Activated CD4-positive, alpha-beta T cell treated with anti-CD3 and anti-CD28 coated beads for 1 hour (primary cell): ENCODE measurements around the gene IL13RA1.
"Not testable (repeated sequence)": the region's sequence is repeated elsewhere in the genome, so short reads cannot be mapped to it uniquely, and the experiment has no call there.

Source experiments
- DNase-seq: peaks from one replicate; pipeline ENCODE4 v3.0.0-alpha.2; 2020

Gene IL13RA1

GRCh38 chrX:118729042-118729652, 1.7 kb downstream of the IL13RA1 start:
- DNase-seq: no peak

DNA sequence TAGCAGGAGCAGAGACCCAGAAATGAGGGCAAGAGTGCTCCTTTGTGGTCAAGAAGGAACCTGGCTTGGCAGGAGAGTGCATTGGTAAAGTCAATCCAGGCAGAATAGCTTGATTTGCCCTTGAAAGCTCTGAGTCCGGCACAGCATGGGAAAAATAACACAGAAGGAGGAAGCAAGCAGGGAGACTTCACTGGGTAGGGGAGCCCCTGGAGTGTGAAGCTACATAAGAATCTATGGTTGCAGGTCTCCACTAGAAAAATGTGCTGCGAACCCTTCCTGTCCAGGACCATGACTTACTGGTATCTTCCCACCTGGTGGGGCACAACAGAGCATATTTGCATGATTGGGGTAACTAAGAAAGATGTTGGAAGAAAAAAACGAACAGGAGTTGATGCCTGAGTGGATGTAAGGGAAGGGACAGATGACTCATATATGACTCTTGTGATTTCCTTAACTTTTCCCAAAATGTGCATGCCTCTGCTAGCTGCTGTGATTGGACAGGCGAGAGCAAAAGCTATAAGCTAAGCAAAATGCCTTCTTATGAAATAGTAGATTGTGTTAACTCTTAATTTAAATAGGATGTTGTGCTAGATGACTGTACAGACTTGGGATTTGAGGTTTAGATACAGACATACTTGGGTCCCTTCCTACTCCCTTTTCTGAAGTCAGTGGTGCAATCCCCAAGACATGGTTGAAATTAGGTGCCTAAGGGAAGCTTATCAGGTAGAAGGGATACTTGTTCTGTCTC, 3.3 kb downstream of the IL13RA1 start:
- no peak for DNase-seq

DNA sequence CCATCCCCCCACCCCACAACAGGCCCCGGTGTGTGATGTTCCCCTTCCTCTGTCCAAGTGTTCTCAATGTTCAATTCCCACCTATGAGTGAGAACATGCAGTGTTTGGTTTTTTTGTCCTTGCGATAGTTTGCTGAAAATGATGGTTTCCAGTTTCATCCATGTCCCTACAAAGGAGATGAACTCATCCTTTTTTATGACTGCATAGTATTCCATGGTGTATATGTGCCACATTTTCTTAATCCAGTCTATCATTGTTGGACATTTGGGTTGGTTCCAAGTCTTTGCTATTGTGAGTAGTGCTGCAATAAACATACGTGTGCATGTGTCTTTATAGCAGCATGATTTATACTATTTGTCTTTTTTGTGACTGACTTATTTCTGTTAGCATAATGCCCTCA, 5.1 kb downstream of the IL13RA1 start:
- DNase-seq: not testable (repeated sequence)

- no peak for DNase-seq
These were observed 7.5 kb downstream of the IL13RA1 start for GRCh38 chrX:118734909-118735308.

- DNase-seq: no peak
These were observed 9.1 kb downstream of the IL13RA1 start for GRCh38 chrX:118736394-118737010.

DNA sequence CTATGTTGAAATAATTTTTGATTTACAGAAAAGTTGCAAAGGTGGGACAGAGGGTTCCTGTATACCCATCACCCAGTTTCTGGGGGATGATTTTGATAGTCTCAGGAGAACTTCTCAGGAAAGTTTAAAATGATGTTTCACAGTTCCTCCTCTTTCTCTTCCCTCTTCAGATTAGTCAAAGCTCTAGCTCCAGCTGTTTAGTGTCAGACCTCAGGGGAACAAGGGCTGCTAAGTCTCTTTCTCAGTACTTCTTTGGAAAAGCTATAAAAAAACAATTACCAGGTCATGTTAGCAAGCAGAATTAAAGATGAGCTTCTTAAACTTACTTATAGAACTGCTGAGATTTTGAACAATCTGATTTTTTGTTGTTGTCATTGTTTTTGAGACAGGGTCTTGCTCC, 12.2 kb downstream of the IL13RA1 start:
- no peak for DNase-seq

GRCh38 chrX:118740276-118740889, 13.0 kb downstream of the IL13RA1 start:
- DNase-seq: no peak

DNA sequence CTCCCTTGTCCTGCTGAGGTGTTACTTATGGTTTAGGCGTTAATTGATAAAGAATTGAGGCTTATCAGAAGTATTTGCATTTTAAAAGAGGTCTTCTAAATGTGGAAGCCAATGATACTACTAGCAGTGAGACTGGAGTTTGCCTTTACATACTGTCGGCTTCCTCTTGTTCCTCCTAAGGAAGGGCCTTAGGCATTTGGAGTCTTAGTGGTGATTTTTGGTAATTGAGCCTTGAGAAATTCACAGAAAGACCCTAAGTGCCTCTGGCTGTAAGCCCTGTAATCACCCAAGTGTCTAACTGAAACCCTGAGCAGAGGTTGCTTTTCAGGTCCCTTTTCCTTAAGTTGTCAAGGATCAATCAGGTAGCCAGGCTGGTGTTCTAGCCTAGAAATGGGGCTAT, 14.8 kb downstream of the IL13RA1 start:
- DNase-seq: no peak

DNA sequence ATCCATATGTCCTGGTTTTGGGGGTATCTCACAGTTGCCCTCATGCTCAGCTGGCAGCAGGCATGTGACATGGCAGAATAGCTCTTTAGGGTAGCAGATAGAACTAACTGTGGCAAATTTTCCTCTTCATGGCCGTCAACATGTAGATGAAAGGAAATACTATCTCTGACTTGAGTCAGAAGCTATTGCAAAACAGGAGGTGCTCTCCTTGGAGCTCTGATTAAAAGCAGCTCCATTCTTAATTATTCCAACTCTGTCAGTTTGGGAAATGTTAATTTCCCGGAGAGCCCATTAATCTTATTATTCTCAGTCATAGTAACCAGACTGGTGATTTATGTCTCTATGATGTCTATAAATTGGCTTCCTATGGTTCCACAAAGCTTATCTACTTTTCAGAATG, 18.2 kb downstream of the IL13RA1 start:
- DNase-seq: no peak

- no peak for DNase-seq
These were observed 24.8 kb downstream of the IL13RA1 start for GRCh38 chrX:118751950-118752783.

GRCh38 chrX:118755633-118756032, 28.2 kb downstream of the IL13RA1 start:
- DNase-seq: no peak

GRCh38 chrX:118756101-118756500, 28.7 kb downstream of the IL13RA1 start:
- DNase-seq: no peak

GRCh38 chrX:118758511-118758910, 31.1 kb downstream of the IL13RA1 start:
- DNase-seq: no peak

DNA sequence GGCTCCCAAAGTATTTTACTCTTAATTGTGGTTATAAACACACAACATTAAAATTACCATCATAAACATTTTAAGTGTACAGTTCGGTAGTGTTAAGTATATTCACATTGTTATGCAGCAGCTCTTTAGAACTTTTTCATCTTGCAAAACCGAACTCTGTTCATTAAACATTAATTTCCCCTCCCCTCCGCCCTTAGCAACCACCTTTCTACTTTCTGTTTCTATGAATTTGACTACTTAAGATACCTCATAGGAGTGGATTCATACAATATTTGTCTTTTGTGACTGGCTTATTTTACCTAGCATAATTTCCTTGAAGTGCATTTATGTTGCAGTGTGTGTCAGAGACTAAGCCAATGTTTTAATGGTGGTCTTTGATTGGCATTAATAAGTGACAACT, 32.6 kb downstream of the IL13RA1 start:
- no peak for DNase-seq

DNA sequence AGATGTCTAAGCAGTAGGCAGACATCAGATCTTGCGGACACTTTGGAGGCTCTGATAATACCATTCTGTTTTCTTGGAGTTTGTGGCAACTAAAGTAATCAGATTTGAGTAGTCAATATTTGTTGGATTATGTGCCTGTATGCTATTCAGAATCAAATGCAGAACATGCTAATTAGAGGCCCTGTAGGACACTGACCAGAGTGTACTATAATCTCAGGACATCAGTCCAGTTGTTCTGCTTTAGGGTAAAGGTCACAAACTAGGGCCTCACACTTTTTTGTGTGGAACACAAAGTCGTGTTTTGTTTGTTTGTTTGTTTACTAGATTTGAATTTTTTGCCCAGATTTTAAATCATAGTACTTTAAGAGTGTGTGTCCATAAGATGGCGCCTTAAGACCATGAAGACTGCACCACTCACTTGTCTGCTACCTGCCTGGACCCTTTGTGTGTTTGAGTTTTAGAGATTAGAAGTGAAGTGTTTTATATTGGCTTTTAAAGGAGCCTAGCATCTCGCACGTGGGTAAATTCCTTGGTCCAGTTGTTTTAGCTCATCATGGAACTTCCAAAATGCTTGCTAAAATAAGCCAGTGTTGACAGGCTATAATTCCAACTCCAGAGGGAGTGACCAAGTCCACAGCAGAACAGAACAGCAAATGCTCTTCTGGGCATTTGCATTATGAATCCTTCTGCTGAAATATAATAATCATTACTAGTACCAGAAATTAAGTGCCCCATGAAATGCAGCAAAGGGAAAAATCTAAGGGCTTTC, 34.7 kb downstream of the IL13RA1 start:
- DNase-seq: no peak

- no peak for DNase-seq
These were observed 36.1 kb downstream of the IL13RA1 start for GRCh38 chrX:118763489-118763888.

DNA sequence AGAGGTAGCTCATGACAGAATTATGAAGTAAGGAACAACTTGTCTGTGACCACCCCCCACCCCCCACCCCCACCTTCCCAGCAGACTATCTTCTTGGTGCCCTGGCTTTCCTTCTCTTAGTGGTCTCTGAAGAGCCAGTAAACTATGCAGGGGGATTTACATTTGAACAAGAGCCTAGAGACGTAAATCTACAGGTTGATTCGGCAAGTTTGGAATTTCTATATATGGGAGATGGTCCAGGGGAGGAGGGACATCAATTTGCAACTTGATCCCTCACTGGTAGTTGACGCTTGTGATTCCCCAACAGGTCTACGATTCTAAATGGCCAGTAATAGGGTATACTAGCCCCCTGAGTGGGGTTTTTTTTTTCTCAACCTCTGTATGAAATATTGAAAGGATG, 36.7 kb downstream of the IL13RA1 start:
- DNase-seq: no peak

GRCh38 chrX:118770133-118770760, 42.8 kb downstream of the IL13RA1 start:
- no peak for DNase-seq

DNA sequence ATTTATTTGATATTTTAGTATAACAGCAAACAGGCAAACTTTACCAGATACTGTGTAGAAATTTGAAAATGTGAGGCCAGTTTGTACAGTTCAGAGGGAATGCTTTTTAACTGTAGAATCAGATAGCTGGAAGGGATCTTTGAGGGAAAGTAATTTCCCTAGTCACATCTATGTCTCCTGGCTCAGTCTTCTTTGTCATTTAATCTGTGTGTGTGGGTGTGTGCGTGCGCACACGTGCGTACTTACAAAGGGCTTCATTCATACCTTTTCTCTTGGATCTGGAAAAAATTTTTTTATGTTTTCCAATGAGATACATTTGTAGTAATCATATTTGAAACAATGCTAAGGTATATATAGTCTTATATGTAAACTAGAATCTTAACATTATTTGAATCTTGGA, 44.6 kb downstream of the IL13RA1 start:
- DNase-seq: no peak

- no peak for DNase-seq
These were observed 46.4 kb downstream of the IL13RA1 start for GRCh38 chrX:118773782-118774181.

DNA sequence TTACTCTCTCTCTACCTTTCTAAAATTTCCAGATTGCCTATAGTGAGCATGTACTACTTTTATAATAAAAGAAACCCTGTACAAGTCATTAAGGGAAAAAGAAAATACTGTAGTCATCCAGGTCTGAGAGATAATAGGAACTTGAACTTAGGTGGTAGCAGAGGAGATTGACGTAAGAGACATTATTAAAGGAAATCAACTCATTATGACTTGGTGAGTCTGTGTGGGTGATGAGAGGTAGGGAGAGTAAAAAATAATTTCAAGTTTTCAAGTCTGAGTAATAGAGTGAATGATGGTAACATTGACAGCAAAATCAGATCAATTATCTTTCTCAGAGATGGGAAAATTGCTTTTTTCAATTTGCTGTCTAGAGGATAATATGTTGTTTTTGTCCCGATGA, 52.2 kb downstream of the IL13RA1 start:
- no peak for DNase-seq

GRCh38 chrX:118780509-118780908, 53.1 kb downstream of the IL13RA1 start:
- DNase-seq: no peak
